Panc1 (cell line): ENCODE data around the gene NDUFAF4. TPM values are rescaled to one million over a fixed set of nuclear protein-coding genes. Genes with fewer than 3 reads are reported as not detected.

Source experiments
- ATAC-seq: fragments of 200-7000 bp; cut with Tn5 transposase; 2 replicates; pipeline ENCODE4 v1.9.1; 2020; ENCODE audit warnings: mild to moderate bottlenecking, moderate library complexity
- BruUV-seq: library from RNA; stranded (reverse); fragments of 400-500 nt; replicated peaks from 2 replicates; lab custom pipeline; 2021; lab: Mats Ljungman, UMichigan
- CTCF ChIA-PET: fragments of 300-600 bp; sonication (Branson Sonifier 250); formaldehyde crosslinking; loops from one replicate; lab custom pipeline; 2022; ENCODE audit warnings: antibody characterized with exemption; lab: Charles Lee
- POLR2A ChIA-PET: fragments of 300-600 bp; sonication (Branson Sonifier 250); formaldehyde crosslinking; loops from one replicate; lab custom pipeline; 2022; ENCODE audit warnings: antibody characterized with exemption; lab: Charles Lee
- DNase-seq: peaks from one replicate; pipeline ENCODE4 v3.0.0-alpha.2; 2010; ENCODE audit warnings: low read depth, low spot score
- H3K27ac ChIP-seq: 2 replicates; pipeline ENCODE4 v1.5.1; 2011; ENCODE audit warnings: mild to moderate bottlenecking, low read length, inconsistent platforms
- H3K27me3 ChIP-seq: fragments of 200-500 bp; sonication (Bioruptor generic); 2 replicates; pipeline ENCODE4 v1.6.0; 2014; ENCODE audit warnings: low read length, inconsistent platforms; ENCODE audit not compliant: control insufficient read depth, insufficient read depth
- H3K36me3 ChIP-seq: fragments of 200-500 bp; sonication (Bioruptor generic); 2 replicates; pipeline ENCODE4 v1.5.1; 2014; ENCODE audit warnings: inconsistent platforms, mild to moderate bottlenecking, low read length, moderate library complexity; ENCODE audit not compliant: control insufficient read depth, insufficient read depth
- H3K4me1 ChIP-seq: 2 replicates; pipeline ENCODE4 v1.5.1; 2011; ENCODE audit warnings: inconsistent platforms, mild to moderate bottlenecking, low read length, moderate library complexity; ENCODE audit not compliant: control insufficient read depth, insufficient read depth
- H3K4me3 ChIP-seq, 2 experiments: 2 replicates each; pipeline ENCODE4 v1.5.1; 2011 to 2012; ENCODE audit warnings: low read depth in 2 of 2, low read length in 2 of 2, mild to moderate bottlenecking in 2 of 2, inconsistent platforms in 1 of 2, moderate library complexity in 1 of 2
- H3K9me3 ChIP-seq: fragments of 200-500 bp; sonication (Bioruptor generic); 2 replicates; pipeline ENCODE4 v1.5.1; 2014; ENCODE audit warnings: low read depth, mild to moderate bottlenecking, inconsistent platforms, low read length, moderate library complexity; ENCODE audit not compliant: control insufficient read depth, insufficient read depth
- CTCF ChIP-seq: fragments of 450-650 bp; IDR thresholded peaks from 2 replicates; pipeline ENCODE4 v1.5.1; 2017; ENCODE audit warnings: mild to moderate bottlenecking
- POLR2AphosphoS5 ChIP-seq: IDR thresholded peaks from 2 replicates; pipeline ENCODE4 v1.6.1; 2012; ENCODE audit warnings: mild to moderate bottlenecking, low read depth, low read length, moderate library complexity
- REST ChIP-seq, 2 experiments: IDR thresholded peaks; 2 replicates each; pipeline ENCODE4 v1.6.1; 2011 to 2012; ENCODE audit warnings: low read depth in 2 of 2, control low read depth in 1 of 2, low read length in 1 of 2, mild to moderate bottlenecking in 1 of 2, moderate library complexity in 1 of 2; ENCODE audit not compliant: insufficient read depth in 1 of 2
- SIN3A ChIP-seq: IDR thresholded peaks from 2 replicates; pipeline ENCODE4 v1.6.1; 2012; ENCODE audit warnings: low read depth, mild to moderate bottlenecking, low read length, moderate library complexity, borderline replicate concordance; ENCODE audit not compliant: insufficient read depth
- TCF7L2 ChIP-seq: IDR thresholded peaks from 2 replicates; pipeline ENCODE4 v1.6.1; 2011; ENCODE audit warnings: mild to moderate bottlenecking, low read depth, low read length, inconsistent platforms
- in situ Hi-C: cut with HindIII; loops from 2 replicates; pipeline ENCODE4 v1.10.0; 2016; ENCODE audit warnings: low sequenced_read_pairs, low pct_unique_long_range_greater_than_20kb
- intact Hi-C: fragments of 100-400 bp; cut with micrococcal nuclease; formaldehyde crosslinking; loops from one replicate; pipeline ENCODE4 v1.10.0; 2022; ENCODE audit not compliant: unreplicated experiment
- total RNA-seq: library from RNA; stranded (reverse); gene quantifications from one replicate; pipeline ENCODE4 v1.2.1, GENCODE V29; 2021; ENCODE audit not compliant: unreplicated experiment

The NDUFAF4 gene
- total RNA-seq, 1 experiment from 2014 or later, result 42.0 TPM

DNA sequence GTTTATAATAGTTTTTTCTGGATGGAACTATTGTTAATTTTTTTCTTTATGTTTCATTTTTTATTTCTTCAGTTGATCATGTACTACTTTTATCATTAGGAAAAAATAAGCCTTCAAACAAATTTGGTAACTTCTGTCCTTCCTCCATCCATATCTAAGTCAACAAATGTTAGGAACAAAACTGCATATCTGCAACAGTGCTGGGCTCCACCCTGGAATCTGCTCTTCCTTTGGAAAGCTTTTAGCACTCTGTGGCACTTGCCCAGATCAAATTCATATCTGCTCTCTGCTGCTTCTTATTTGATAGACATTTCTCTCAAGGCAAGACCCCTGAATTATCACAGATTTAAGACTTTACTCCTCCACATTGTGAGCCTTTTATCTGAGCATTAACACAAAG, 36.1 kb downstream of the NDUFAF4 start:
- ATAC-seq (no peak), DNase-seq (no peak)
- TF ChIP-seq POLR2AphosphoS5 (no peak), REST (IDR thresholded peaks at IDR 0.05; ENCODE audit: insufficient read depth in 1 of 2, low read depth in 2 of 2, low read length in 1 of 2) (no peak), TCF7L2 (no peak), CTCF (no peak), SIN3A (no peak)
- BruUV-seq, result no TSS peak
- POLR2A ChIA-PET, result no interaction called here
- Histone ChIP-seq H3K27ac (no peak overlapping the region), H3K27me3 (0 out of 2 replicates have a peak, but pooled peaks cover 2% of the 10 kb centered on the region), H3K4me1 (no peaks in the 10 kb centered on the region), H3K9me3 (no peaks in the 10 kb centered on the region), H3K4me3 (no peak overlapping the region), H3K36me3 (no peaks in the 10 kb centered on the region)
- in situ Hi-C loops (no loop called here), intact Hi-C loops (no loop called here)
- CTCF ChIA-PET, result no interaction called here

DNA sequence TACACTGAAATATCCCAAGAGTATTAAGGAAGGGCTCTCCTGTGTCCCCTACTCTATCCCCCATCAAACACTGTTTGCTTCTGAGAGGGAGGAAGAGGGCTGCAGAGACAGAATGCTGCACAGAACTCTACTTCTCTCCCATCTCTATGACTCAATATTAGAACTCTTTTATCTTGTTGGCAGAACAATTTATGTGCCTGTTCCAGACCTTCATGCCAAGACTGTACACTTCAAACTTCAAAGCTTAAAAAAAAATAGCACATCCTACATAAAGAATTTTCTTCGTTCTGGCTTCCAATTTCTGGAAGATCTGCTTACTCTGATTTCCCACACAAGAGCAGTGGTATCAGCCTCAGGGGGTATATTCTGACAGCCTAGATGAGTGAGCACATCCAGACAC, 40.8 kb downstream of the NDUFAF4 start:
- ATAC-seq, result no peak
- no TSS peak for BruUV-seq
- ChIA-PET CTCF (no interaction called here), POLR2A (no interaction called here)
- TF ChIP-seq TCF7L2, result no peak
- TF ChIP-seq POLR2AphosphoS5, result no peak
- no peak for TF ChIP-seq CTCF
- TF ChIP-seq SIN3A, result no peak
- TF ChIP-seq REST (IDR thresholded peaks at IDR 0.05; ENCODE audit: insufficient read depth in 1 of 2, low read depth in 2 of 2, low read length in 1 of 2), result no peak
- H3K27me3 ChIP-seq, result 0 out of 2 replicates have a peak, but pooled peaks cover 2% of the 10 kb centered on the region
- no peaks in the 10 kb centered on the region for H3K36me3 ChIP-seq
- H3K4me3 ChIP-seq, result no peak overlapping the region
- intact Hi-C loops (no loop called here), in situ Hi-C loops (no loop called here)
- no peak for DNase-seq
- no peaks in the 10 kb centered on the region for H3K9me3 ChIP-seq
- no peaks in the 10 kb centered on the region for H3K4me1 ChIP-seq
- H3K27ac ChIP-seq, result no peak overlapping the region
